GM12891 (cell line): ENCODE measurements around the gene CSE1L.
"Not testable (repeated sequence)": the region's sequence is repeated elsewhere in the genome, so short reads cannot be mapped to it uniquely, and the experiment has no call there.

ENCODE experiments used
- DNase-seq: peaks from one replicate; pipeline ENCODE4 v3.0.0; 2011; ENCODE audit warnings: low spot score; ENCODE audit not compliant: insufficient read length
- FAIRE-seq: peaks from 2 replicates; lab custom pipeline; 2011; peaks lifted over from hg19 to GRCh38; lab: Jason Lieb, UNC
- PAX5 ChIP-seq: IDR thresholded peaks from 2 replicates; pipeline ENCODE4 v1.6.1; 2011; ENCODE audit warnings: low read length, moderate library complexity, mild to moderate bottlenecking; ENCODE audit not compliant: insufficient read depth, severe bottlenecking
- POLR2A ChIP-seq: IDR thresholded peaks from 2 replicates; pipeline ENCODE4 v1.6.1; 2011; ENCODE audit warnings: low read depth, low read length, control low read depth
- POLR2AphosphoS5 ChIP-seq: IDR thresholded peaks from 2 replicates; pipeline ENCODE4 v1.6.1; 2011; ENCODE audit warnings: low read depth, low read length, control low read depth
- POU2F2 ChIP-seq: IDR thresholded peaks from 2 replicates; pipeline ENCODE4 v1.6.1; 2011; ENCODE audit warnings: low read depth, mild to moderate bottlenecking, control low read depth, low read length, moderate library complexity
- SPI1 ChIP-seq: IDR thresholded peaks from 2 replicates; pipeline ENCODE4 v1.6.1; 2011; ENCODE audit warnings: low read depth, low read length, control low read depth
- TAF1 ChIP-seq: IDR thresholded peaks from 2 replicates; pipeline ENCODE4 v1.6.1; 2011; ENCODE audit warnings: low read depth, low read length, control low read depth

Gene CSE1L

DNA sequence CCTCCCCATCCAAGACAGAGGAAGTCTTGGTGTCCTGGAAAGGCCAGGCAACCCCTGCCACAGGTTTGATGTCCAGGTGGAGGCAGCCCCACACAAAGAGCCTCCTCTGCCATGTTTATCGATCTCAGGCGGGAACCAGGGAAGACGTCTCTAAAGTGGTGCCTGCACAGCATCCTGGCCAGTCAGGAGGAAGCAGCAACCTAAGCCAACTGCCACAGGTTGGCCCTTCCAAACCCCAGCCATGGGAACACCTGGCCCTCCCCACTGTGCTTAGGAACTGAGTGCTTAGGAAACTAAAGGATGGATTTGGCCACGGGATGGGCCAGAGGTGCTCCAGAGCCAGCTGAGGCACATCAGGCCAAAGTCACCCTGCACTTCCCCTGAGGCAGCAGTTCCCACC lies 56.9 kb downstream of the CSE1L start:
- DNase-seq: no peak
- FAIRE-seq: no peak
- no peak for TF ChIP-seq PAX5

DNA sequence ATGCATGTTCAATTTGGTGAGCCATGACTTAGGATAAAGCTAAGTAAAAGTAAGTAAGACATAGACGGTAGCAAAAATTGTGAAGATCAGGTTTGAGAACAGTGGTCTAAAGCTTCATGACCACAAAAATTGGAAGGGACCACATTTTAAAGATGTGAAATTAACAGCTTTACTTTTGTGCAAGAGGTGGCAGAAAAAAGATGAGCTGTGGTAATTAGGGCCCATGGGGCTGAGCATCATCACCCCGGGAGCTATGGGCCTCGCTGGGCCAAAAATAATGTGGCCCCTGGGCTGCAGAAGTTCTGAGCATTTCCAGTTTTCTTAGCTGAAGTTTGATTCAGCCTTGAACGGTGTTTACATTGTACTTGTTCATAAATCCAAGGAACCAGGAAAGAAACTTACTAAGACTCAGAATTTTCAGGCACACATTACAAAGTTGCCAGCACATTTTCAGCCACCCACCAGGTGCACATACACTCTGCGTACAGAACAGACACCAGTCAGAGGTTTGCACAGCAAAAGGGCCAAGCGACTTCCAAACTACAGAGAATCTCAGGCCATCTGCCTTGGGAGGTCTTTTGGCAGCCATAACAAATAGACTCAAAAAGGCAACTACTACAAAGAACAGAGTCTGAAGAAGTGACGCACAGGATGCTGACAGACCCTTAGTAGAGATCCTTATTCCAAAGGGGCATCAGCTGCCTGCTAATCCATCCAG lies 57.7 kb downstream of the CSE1L start:
- no peak for FAIRE-seq
- no peak for DNase-seq
- TF ChIP-seq PAX5 (no peak), POLR2A (no peak), TAF1 (no peak), SPI1 (no peak), POU2F2 (no peak), POLR2AphosphoS5 (no peak; the same call in 1 of the 2 replicates)

DNA sequence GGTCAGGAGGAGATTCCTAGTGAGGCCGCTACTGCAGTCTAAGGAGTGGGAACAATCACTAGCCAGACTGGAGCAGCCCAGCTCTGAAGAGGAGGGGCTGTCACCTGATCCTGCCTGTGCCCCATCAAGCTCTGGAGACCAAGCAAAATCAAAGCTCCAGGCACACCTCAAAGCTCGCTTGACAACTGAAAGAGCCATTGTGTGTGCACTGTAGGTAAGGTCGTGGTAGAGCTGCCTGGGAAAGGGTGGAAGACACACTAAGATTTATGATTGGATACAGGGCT lies 58.2 kb downstream of the CSE1L start:
- DNase-seq: no peak
- TF ChIP-seq POU2F2: no peak
- TF ChIP-seq SPI1: no peak
- TF ChIP-seq POLR2AphosphoS5: 0 out of 2 replicates have a peak, but pooled peaks have one; percentile 12
- TF ChIP-seq PAX5: no peak
- no peak for TF ChIP-seq POLR2A
- TF ChIP-seq TAF1: no peak
- no peak for FAIRE-seq

DNA sequence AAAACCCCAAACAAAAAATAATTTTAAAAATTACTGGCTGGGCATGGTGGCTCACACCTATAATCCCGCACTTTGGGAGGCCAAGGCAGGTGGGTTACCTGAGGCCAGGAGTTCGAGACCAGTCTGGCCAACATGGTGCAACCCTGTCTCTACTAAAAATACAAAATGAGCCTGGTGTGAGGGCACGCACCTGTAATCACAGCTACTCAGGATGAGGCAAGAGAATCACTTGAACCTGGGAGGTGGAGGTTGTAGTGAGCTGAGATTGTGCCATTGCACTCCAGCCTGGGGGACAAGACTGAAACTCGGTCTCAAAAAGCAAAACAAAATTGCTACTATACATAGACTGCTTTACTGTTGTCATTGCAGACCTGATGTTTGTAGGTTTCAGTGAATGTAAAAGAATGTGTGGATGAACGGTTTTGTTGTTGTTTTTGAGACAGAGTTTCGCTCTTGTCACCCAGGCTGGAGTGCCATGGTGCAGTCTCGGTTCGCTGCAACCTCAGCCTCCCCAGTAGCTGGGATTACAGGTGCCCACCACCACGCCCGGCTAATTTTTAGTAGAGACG lies 59.0 kb downstream of the CSE1L start:
- DNase-seq, FAIRE-seq: not testable (repeated sequence)

DNA sequence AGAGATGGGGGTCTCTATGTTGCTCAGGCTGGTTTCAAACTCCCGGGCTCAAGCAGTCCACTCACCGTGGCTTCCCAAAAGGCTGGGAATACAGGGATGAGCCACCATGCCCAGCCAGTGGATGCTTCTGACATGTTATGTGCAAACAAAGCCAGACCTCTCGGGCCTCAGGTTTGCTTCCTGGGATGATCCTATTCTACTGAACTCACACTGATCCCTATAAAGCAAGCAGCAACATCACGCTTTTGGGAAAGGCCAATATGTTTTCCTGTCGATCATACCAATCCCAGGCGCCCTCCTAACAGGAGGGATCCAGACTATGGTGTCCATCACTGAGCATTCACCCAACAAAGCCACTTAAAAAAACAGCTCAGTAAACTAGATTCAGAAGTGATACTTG lies 60.2 kb downstream of the CSE1L start:
- TF ChIP-seq POLR2AphosphoS5: no peak
- TF ChIP-seq POLR2A: no peak
- TF ChIP-seq TAF1: no peak
- no peak for TF ChIP-seq PAX5
- TF ChIP-seq SPI1: no peak
- no peak for TF ChIP-seq POU2F2
- no peak for FAIRE-seq

DNA sequence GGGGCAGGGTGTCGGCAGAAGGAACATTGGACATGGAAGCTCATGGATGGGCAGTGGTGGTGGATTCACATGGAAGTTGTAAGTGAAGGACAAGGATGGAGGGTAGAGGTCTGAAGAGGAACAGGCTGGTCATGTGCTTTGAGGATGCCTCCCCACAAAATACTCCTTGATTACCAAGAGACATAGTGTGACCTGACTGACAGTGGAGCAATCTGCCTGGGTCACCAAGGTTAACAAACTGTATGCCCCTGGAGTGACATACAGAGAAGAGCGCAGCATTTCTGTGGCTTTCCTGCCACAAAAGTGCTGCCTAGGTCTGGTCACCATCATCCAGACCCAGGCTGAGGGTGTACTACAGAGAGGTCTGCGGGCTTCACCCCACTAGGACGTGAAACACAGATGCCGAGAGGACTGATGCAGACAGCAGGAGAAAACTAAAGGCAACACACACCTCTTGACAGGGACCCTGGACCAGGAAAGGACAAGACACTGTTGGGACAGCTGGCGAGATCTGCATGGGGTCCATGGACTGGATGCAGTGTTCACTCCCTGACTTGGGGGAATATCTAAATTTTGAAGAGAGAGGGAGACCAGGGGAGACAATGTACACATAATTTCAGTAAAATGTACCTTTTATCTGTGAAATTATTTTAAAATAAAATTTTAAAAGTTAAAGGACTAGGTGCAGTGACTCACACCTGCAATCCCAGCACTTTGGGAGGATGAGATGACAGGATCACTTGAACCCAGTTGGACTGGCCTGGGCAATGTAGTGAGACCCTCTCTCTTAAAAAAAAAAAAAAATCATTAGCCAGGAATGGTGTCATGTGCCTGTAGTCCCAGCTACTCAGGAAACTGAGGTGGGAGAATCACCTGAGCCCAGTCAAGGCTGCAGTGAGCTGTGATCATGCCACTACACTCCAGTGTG lies 64.9 kb downstream of the CSE1L start:
- DNase-seq (no peak), FAIRE-seq (no peak)
- TF ChIP-seq PAX5 (no peak), POLR2AphosphoS5 (no peak), TAF1 (no peak), POU2F2 (no peak), POLR2A (no peak), SPI1 (no peak)

More for the DNA sequence above, 60.2 kb downstream of the CSE1L start:
- DNase-seq: no peak

DNA sequence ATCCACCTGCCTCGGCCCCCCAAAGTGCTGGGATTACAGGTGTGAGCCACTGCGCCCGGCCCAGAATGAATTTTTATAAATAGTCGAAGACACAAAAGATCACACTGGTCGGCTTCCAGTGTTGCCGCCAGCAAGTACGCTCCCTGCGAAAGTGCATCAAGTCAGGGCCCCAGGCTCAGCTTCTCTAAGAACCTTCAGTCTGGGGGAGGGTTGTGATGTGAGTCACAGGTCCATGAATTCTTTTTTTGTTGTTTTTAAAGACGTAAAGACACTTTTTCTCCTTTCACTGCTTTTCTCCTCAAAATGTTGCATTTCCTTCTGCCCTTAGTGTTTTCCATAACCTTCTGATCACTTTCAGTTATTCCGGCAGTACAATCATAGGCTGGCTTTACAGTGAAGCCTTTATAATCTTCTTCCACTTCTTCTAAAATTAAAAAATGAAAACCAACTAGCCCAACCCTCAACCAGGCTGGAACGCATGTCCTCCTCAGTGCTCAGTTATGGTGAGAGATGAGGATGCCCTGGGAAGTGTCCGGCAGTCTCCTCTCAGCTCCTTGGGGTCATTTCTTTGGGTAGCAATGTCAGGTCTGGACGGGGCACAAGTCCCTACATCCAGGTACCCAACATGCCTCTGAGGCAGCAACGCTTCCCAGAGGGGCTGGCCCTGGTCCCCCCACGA lies 66.6 kb downstream of the CSE1L start:
- FAIRE-seq (no peak), DNase-seq (no peak)
- TF ChIP-seq PAX5: no peak
- no peak for TF ChIP-seq TAF1
- no peak for TF ChIP-seq SPI1

DNA sequence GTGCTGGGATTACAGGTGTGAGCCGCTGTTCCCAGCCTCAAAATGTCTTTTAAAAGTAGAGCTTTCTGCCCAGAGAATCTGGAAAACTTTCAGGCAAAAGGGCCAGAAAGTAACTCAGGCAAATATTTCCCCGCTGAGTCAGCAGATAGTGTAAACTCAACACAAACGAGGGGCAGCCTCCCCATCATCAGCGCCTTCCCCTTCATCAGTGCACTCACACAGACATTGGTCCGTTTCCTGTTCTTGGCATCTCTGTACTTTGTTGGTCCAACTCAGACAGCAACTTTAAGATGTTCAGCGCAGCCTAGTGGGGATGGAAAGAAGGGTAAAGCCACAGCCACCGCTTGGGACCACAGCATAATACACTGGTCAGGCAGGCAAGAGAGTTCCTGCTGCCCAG lies 69.5 kb downstream of the CSE1L start:
- TF ChIP-seq TAF1 (no peak), POLR2AphosphoS5 (no peak), POLR2A (no peak), PAX5 (no peak), SPI1 (no peak), POU2F2 (no peak)
- FAIRE-seq (no peak), DNase-seq (no peak)

DNA sequence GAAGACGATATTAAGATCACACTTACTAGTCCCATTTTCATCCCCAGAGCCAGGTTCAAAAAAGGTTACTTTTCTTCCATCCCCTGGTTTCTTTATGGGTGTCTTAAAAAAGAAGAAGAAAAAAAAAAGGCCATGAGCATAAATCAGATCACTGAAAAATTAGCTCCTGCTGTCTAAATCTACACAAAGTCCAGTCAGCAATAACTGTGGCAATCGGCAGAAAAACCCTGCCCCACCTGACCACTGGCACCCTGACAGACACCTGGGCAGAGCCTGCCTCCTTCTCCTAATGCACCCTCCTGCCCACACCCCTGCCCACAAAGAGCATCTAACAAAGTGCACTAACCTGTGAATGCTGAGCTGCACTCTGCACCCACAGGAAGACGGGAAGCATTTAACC lies 72.2 kb downstream of the CSE1L start:
- FAIRE-seq (no peak), DNase-seq (no peak)
- no peak for TF ChIP-seq PAX5
- TF ChIP-seq POLR2AphosphoS5: no peak
- no peak for TF ChIP-seq POLR2A
- no peak for TF ChIP-seq TAF1
- TF ChIP-seq SPI1: no peak
- TF ChIP-seq POU2F2: no peak
